Caco-2 (cell line): ENCODE results near the gene INO80C. TPM values are rescaled to one million over a fixed set of nuclear protein-coding genes. Genes with fewer than 3 reads are reported as not detected.

Experiments used
- BruUV-seq: library from RNA; stranded (reverse); fragments of 400-500 nt; replicated peaks from 2 replicates; lab custom pipeline; 2021; lab: Mats Ljungman, UMichigan
- CTCF ChIA-PET: fragments of 300-600 bp; sonication (Branson Sonifier 250); formaldehyde crosslinking; loops from one replicate; lab custom pipeline; 2022; ENCODE audit warnings: antibody characterized with exemption; lab: Charles Lee
- POLR2A ChIA-PET: fragments of 300-600 bp; sonication (Branson Sonifier 250); formaldehyde crosslinking; loops from one replicate; lab custom pipeline; 2022; ENCODE audit warnings: antibody characterized with exemption; lab: Charles Lee
- DNase-seq, 2 experiments: peaks; one replicate each; pipeline versions ENCODE4 v3.0.0 to v3.0.0-alpha.2; 2020 to 2022
- H3K27me3 ChIP-seq: replicated peaks from 2 replicates; pipeline ENCODE4 v1.6.0; 2011; ENCODE audit warnings: low read length; ENCODE audit not compliant: control insufficient read depth, insufficient read depth
- H3K36me3 ChIP-seq: 2 replicates; pipeline ENCODE4 v1.5.1; 2011; ENCODE audit warnings: low read length; ENCODE audit not compliant: control insufficient read depth, insufficient read depth
- H3K4me1 ChIP-seq: fragments of 250-450 bp; sonication (Bioruptor Pico); 2 replicates; pipeline ENCODE4 v1.5.1; 2020; ENCODE audit warnings: mild to moderate bottlenecking
- H3K4me3 ChIP-seq: 2 replicates; pipeline ENCODE4 v1.5.1; 2011; ENCODE audit warnings: low read depth, mild to moderate bottlenecking, control low read depth, low read length
- H3K9me3 ChIP-seq: fragments of 250-450 bp; sonication (Bioruptor Pico); 2 replicates; pipeline ENCODE4 v1.5.1; 2020; ENCODE audit warnings: mild to moderate bottlenecking, moderate library complexity
- H3K27ac Mint-ChIP-seq: one replicate; pipeline ENCODE4 v1.8.0; 2022; ENCODE audit warnings: mixed read lengths; ENCODE audit not compliant: unreplicated experiment
- H3K27me3 Mint-ChIP-seq: one replicate; pipeline ENCODE4 v1.8.0; 2022; ENCODE audit warnings: mixed read lengths; ENCODE audit not compliant: insufficient read depth, unreplicated experiment
- H3K36me3 Mint-ChIP-seq: one replicate; pipeline ENCODE4 v1.8.0; 2022; ENCODE audit warnings: mild to moderate bottlenecking, mixed read lengths; ENCODE audit not compliant: insufficient read depth, unreplicated experiment
- H3K4me1 Mint-ChIP-seq: one replicate; pipeline ENCODE4 v1.8.0; 2022; ENCODE audit warnings: low read depth, mixed read lengths; ENCODE audit not compliant: unreplicated experiment
- H3K4me3 Mint-ChIP-seq: one replicate; pipeline ENCODE4 v1.8.0; 2022; ENCODE audit warnings: mild to moderate bottlenecking, moderate library complexity, mixed read lengths; ENCODE audit not compliant: unreplicated experiment
- H3K9me3 Mint-ChIP-seq: one replicate; pipeline ENCODE4 v1.8.0; 2022; ENCODE audit warnings: mixed read lengths; ENCODE audit not compliant: unreplicated experiment
- intact Hi-C: fragments of 100-400 bp; cut with micrococcal nuclease; formaldehyde crosslinking; loops from one replicate; pipeline ENCODE4 v1.10.0; 2022; ENCODE audit not compliant: unreplicated experiment
- total RNA-seq: library from RNA; stranded (reverse); gene quantifications from 2 replicates; pipeline ENCODE4 v1.2.3, GENCODE V29; 2022
- TF ChIP-seq, protein P1 (sequence below), 2 experiments: fragments of 200-600 bp in 1 of 2; IDR thresholded peaks; 1 replicate in 1 of 2; 2 replicates in 1 of 2; pipeline versions ENCODE4 v1.5.1 to v1.8.0; 2011 to 2022; ENCODE audit warnings: antibody characterized with exemption in 1 of 2, control low read depth in 1 of 2, inconsistent platforms in 1 of 2, low read depth in 1 of 2, low read length in 1 of 2, mild to moderate bottlenecking in 1 of 2, moderate library complexity in 1 of 2; ENCODE audit not compliant: insufficient read depth in 1 of 2, severe bottlenecking in 1 of 2, unreplicated experiment in 1 of 2

Gene INO80C
- total RNA-seq, 1 experiment from 2014 or later, result 26.6 TPM

DNA sequence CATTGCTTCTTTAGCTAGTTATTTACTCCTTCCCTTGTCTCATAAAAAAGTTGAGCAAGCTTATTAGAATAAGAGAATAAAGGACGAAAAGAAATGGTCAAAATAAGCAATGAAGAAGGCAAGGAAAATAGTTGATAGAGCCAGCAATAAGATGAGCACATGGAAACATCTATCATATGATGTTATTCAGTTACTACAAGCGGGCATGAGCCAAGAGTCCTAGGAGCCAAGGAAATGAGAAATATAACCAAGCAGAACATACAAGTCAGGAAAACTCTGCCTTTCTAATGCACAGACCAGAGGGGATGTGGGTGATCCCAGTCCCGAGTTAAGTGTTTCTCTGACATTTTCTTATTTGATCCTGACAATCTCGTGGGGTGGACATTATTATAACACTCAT lies 33.9 kb downstream of the INO80C start:
- Histone ChIP-seq H3K27me3 (no peaks in the 10 kb centered on the region), H3K4me1 (peaks cover 12% of the 10 kb centered on the region), H3K36me3 (no peaks in the 10 kb centered on the region), H3K9me3 (no peaks in the 10 kb centered on the region), H3K4me3 (no peak overlapping the region)
- no TSS peak for BruUV-seq
- ChIA-PET POLR2A (no interaction called here), CTCF (no interaction called here)
- intact Hi-C loops, result no loop called here
- TF ChIP-seq, protein P1, sequence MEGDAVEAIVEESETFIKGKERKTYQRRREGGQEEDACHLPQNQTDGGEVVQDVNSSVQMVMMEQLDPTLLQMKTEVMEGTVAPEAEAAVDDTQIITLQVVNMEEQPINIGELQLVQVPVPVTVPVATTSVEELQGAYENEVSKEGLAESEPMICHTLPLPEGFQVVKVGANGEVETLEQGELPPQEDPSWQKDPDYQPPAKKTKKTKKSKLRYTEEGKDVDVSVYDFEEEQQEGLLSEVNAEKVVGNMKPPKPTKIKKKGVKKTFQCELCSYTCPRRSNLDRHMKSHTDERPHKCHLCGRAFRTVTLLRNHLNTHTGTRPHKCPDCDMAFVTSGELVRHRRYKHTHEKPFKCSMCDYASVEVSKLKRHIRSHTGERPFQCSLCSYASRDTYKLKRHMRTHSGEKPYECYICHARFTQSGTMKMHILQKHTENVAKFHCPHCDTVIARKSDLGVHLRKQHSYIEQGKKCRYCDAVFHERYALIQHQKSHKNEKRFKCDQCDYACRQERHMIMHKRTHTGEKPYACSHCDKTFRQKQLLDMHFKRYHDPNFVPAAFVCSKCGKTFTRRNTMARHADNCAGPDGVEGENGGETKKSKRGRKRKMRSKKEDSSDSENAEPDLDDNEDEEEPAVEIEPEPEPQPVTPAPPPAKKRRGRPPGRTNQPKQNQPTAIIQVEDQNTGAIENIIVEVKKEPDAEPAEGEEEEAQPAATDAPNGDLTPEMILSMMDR (IDR thresholded peaks at IDR 0.05; ENCODE audit: insufficient read depth in 1 of 2, low read depth in 1 of 2, low read length in 1 of 2, severe bottlenecking in 1 of 2, unreplicated experiment in 1 of 2), result no peak
- peaks cover 1% of the 10 kb centered on the region for H3K36me3 Mint-ChIP-seq
- no peak overlapping the region for H3K27ac Mint-ChIP-seq
- H3K27me3 Mint-ChIP-seq, result no peaks in the 10 kb centered on the region
- no peak overlapping the region for H3K4me3 Mint-ChIP-seq
- DNase-seq, result no peak
- H3K4me1 Mint-ChIP-seq, result peaks cover 6% of the 10 kb centered on the region
- H3K9me3 Mint-ChIP-seq, result no peaks in the 10 kb centered on the region

DNA sequence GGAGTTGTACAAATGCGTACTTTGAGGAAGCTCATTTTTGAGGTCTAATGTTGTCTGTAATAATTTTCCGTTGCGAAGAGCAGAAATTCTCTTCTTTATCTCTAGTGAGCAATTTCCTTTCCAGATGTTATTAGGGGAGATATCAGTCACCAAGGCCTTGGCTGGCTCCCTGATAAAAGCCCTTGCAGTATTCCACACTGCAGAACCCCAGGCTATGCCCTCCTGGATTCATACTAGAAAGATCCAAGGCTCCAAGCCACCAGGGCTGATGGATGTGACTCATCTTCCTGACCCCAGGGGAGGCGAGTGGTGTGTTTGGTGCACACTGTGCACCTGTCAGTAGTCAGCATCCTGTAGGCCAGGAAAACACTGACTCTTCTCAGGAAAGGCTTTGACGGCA lies 34.7 kb downstream of the INO80C start:
- Histone ChIP-seq H3K27me3 (no peaks in the 10 kb centered on the region), H3K36me3 (no peaks in the 10 kb centered on the region), H3K9me3 (no peaks in the 10 kb centered on the region), H3K4me3 (no peak overlapping the region), H3K4me1 (peaks cover 20% of the 10 kb centered on the region)
- H3K27me3 Mint-ChIP-seq, result no peaks in the 10 kb centered on the region
- H3K9me3 Mint-ChIP-seq, result no peaks in the 10 kb centered on the region
- no peak overlapping the region for H3K27ac Mint-ChIP-seq
- H3K4me1 Mint-ChIP-seq, result peaks cover 10% of the 10 kb centered on the region
- TF ChIP-seq, protein P1 (IDR thresholded peaks at IDR 0.05; ENCODE audit: insufficient read depth in 1 of 2, low read depth in 1 of 2, low read length in 1 of 2, severe bottlenecking in 1 of 2, unreplicated experiment in 1 of 2), result no peak
- BruUV-seq, result no TSS peak
- intact Hi-C loops, result no loop called here
- H3K4me3 Mint-ChIP-seq, result no peak overlapping the region
- ChIA-PET CTCF (no interaction called here), POLR2A (no interaction called here)
- DNase-seq, result no peak
- peaks cover 5% of the 10 kb centered on the region for H3K36me3 Mint-ChIP-seq

DNA sequence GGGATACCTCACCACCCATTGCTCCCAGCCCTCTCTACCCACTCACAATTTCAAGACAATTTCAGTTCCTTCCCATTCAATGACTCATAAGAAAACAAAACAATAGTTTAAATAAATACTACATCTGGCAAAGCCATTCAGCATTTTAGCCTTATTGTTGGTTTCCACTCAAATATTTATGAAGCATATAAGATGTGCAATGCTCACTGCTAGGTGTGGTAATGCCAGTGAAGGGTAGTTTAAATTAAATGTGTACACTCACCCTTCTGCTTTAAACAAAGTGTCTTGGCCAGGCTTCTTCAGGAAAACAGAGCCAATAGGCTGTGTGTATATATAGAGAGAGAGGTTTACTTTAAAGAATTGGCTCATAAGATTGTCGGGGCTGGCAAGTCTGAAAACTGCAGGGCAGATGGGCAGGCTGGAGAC lies 37.0 kb downstream of the INO80C start:
- Mint-ChIP-seq H3K27ac (no peak overlapping the region), H3K4me3 (no peak overlapping the region), H3K4me1 (peaks cover 20% of the 10 kb centered on the region), H3K36me3 (peaks cover 5% of the 10 kb centered on the region), H3K27me3 (no peaks in the 10 kb centered on the region), H3K9me3 (no peaks in the 10 kb centered on the region)
- H3K36me3 ChIP-seq, result no peaks in the 10 kb centered on the region
- TF ChIP-seq, protein P1 (IDR thresholded peaks at IDR 0.05; ENCODE audit: insufficient read depth in 1 of 2, low read depth in 1 of 2, low read length in 1 of 2, severe bottlenecking in 1 of 2, unreplicated experiment in 1 of 2), result no peak
- H3K4me3 ChIP-seq, result no peak overlapping the region
- no TSS peak for BruUV-seq
- CTCF ChIA-PET, result no interaction called here
- POLR2A ChIA-PET, result no interaction called here
- H3K4me1 ChIP-seq, result peaks cover 25% of the 10 kb centered on the region
- no peak for DNase-seq
- no peaks in the 10 kb centered on the region for H3K27me3 ChIP-seq
- no peaks in the 10 kb centered on the region for H3K9me3 ChIP-seq
- intact Hi-C loops, result no loop called here
